Astrocyte (in vitro differentiated cells and primary cell): Measurements from ENCODE around the gene ISL1. TPM values are rescaled to one million over a fixed set of nuclear protein-coding genes. Genes with fewer than 3 reads are reported as not detected.

Experiments used
- DNase-seq: peaks from one replicate; pipeline ENCODE4 v3.0.0-alpha.2; 2010; ENCODE audit warnings: low read depth
- FAIRE-seq: peaks from 2 replicates; lab custom pipeline; 2011; peaks lifted over from hg19 to GRCh38; lab: Jason Lieb, UNC
- H2AFZ ChIP-seq: 2 replicates; pipeline ENCODE4 v1.6.0; 2012; ENCODE audit warnings: low read depth, low read length, inconsistent platforms
- H3K27ac ChIP-seq: 2 replicates; pipeline ENCODE4 v1.5.1; 2011; ENCODE audit warnings: low read depth, low read length, inconsistent platforms
- H3K27me3 ChIP-seq: 2 replicates; pipeline ENCODE4 v1.6.0; 2011; ENCODE audit warnings: low read length, inconsistent platforms; ENCODE audit not compliant: insufficient read depth
- H3K36me3 ChIP-seq: 2 replicates; pipeline ENCODE4 v1.5.1; 2011; ENCODE audit warnings: low read length, inconsistent platforms; ENCODE audit not compliant: insufficient read depth
- H3K4me1 ChIP-seq: 2 replicates; pipeline ENCODE4 v1.5.1; 2011; ENCODE audit warnings: low read length, inconsistent platforms; ENCODE audit not compliant: insufficient read depth
- H3K4me2 ChIP-seq: 2 replicates; pipeline ENCODE4 v1.6.0; 2012; ENCODE audit warnings: low read length, inconsistent platforms
- H3K4me3 ChIP-seq: 2 replicates; pipeline ENCODE4 v1.5.1; 2011; ENCODE audit warnings: low read depth, mild to moderate bottlenecking, low read length, inconsistent platforms; ENCODE audit not compliant: insufficient read depth
- H3K79me2 ChIP-seq: 2 replicates; pipeline ENCODE4 v1.6.0; 2012; ENCODE audit warnings: mild to moderate bottlenecking, low read length, inconsistent platforms; ENCODE audit not compliant: insufficient read depth
- H3K9ac ChIP-seq: 2 replicates; pipeline ENCODE4 v1.6.0; 2012; ENCODE audit warnings: mild to moderate bottlenecking, low read length, inconsistent platforms
- H3K9me3 ChIP-seq: 2 replicates; pipeline ENCODE4 v1.5.1; 2012; ENCODE audit warnings: low read depth, mild to moderate bottlenecking, low read length, inconsistent platforms; ENCODE audit not compliant: insufficient read depth
- H4K20me1 ChIP-seq: 2 replicates; pipeline ENCODE4 v1.6.0; 2012; ENCODE audit warnings: low read length, inconsistent platforms; ENCODE audit not compliant: insufficient read depth
- H3K27ac Mint-ChIP-seq: one replicate; pipeline ENCODE4 v1.8.0; 2021; ENCODE audit warnings: mild to moderate bottlenecking, mixed read lengths; ENCODE audit not compliant: unreplicated experiment
- H3K27me3 Mint-ChIP-seq: one replicate; pipeline ENCODE4 v1.8.0; 2021; ENCODE audit warnings: low read depth, mixed read lengths; ENCODE audit not compliant: unreplicated experiment
- H3K36me3 Mint-ChIP-seq: one replicate; pipeline ENCODE4 v1.8.0; 2021; ENCODE audit warnings: low read depth, mixed read lengths; ENCODE audit not compliant: unreplicated experiment
- H3K4me1 Mint-ChIP-seq: one replicate; pipeline ENCODE4 v1.8.0; 2021; ENCODE audit warnings: low read depth, mixed read lengths; ENCODE audit not compliant: unreplicated experiment
- H3K4me3 Mint-ChIP-seq: one replicate; pipeline ENCODE4 v1.8.0; 2021; ENCODE audit warnings: mild to moderate bottlenecking, moderate library complexity, mixed read lengths; ENCODE audit not compliant: unreplicated experiment
- H3K9me3 Mint-ChIP-seq: one replicate; pipeline ENCODE4 v1.8.0; 2021; ENCODE audit warnings: mild to moderate bottlenecking, mixed read lengths; ENCODE audit not compliant: unreplicated experiment
- CTCF ChIP-seq: IDR thresholded peaks from 2 replicates; pipeline ENCODE4 v1.5.1; 2011; ENCODE audit warnings: low read depth, mild to moderate bottlenecking, inconsistent platforms, low read length, moderate library complexity; ENCODE audit not compliant: insufficient read depth
- EZH2 ChIP-seq: IDR thresholded peaks from 2 replicates; pipeline ENCODE4 v1.6.1; 2012; ENCODE audit warnings: mild to moderate bottlenecking, low read length, inconsistent platforms; ENCODE audit not compliant: insufficient read depth
- total RNA-seq: library from RNA; stranded (reverse); gene quantifications from 2 replicates; pipeline ENCODE4 v1.2.1, GENCODE V29; 2021

The ISL1 gene
- total RNA-seq, 1 donor from 2014 or later, result 5.4 TPM

GRCh38 chr5:51433052-51433710 lies 49.9 kb downstream of the ISL1 start:
- Mint-ChIP-seq H3K27me3 (no peaks in the 10 kb centered on the region), H3K9me3 (no peaks in the 10 kb centered on the region), H3K36me3 (no peaks in the 10 kb centered on the region), H3K4me1 (no peaks in the 10 kb centered on the region), H3K4me3 (no peak overlapping the region), H3K27ac (no peak overlapping the region)
- no peak for FAIRE-seq
- H2AFZ ChIP-seq, result no peak overlapping the region
- no peak overlapping the region for H3K4me3 ChIP-seq
- H3K36me3 ChIP-seq, result no peaks in the 10 kb centered on the region
- H3K27me3 ChIP-seq, result no peaks in the 10 kb centered on the region
- no peaks in the 10 kb centered on the region for H4K20me1 ChIP-seq
- H3K27ac ChIP-seq, result no peak overlapping the region
- no peaks in the 10 kb centered on the region for H3K79me2 ChIP-seq
- no peaks in the 10 kb centered on the region for H3K4me1 ChIP-seq
- no peak overlapping the region for H3K4me2 ChIP-seq
- TF ChIP-seq EZH2 (no peak), CTCF (no peak)
- DNase-seq, result no peak
- peaks cover 2% of the 10 kb centered on the region for H3K9me3 ChIP-seq
- no peak overlapping the region for H3K9ac ChIP-seq

- Histone ChIP-seq H3K4me2 (no peak overlapping the region), H3K9me3 (peaks cover 2% of the 10 kb centered on the region), H3K9ac (no peak overlapping the region), H3K27me3 (no peaks in the 10 kb centered on the region), H4K20me1 (no peaks in the 10 kb centered on the region), H3K4me1 (no peaks in the 10 kb centered on the region), H3K27ac (no peak overlapping the region), H3K4me3 (no peak overlapping the region), H3K36me3 (no peaks in the 10 kb centered on the region), H2AFZ (no peak overlapping the region), H3K79me2 (no peaks in the 10 kb centered on the region)
- Mint-ChIP-seq H3K9me3 (no peaks in the 10 kb centered on the region), H3K27me3 (no peaks in the 10 kb centered on the region), H3K36me3 (no peaks in the 10 kb centered on the region), H3K4me3 (no peak overlapping the region), H3K27ac (no peak overlapping the region), H3K4me1 (no peaks in the 10 kb centered on the region)
- TF ChIP-seq EZH2 (no peak), CTCF (no peak)
- FAIRE-seq (no peak), DNase-seq (no peak)
Measured at GRCh38 chr5:51439232-51439631, 56.0 kb downstream of the ISL1 start.
